K562 (cell line): ENCODE results near the gene NSG2.

Experiments
- HDAC2 ChIP-seq: fragments of 450-650 bp; IDR thresholded peaks from 2 replicates; pipeline ENCODE4 v1.6.1; 2016; ENCODE audit warnings: mild to moderate bottlenecking
- HEY1 ChIP-seq: fragments of 250-450 bp; sonication (Bioruptor Pico); IDR thresholded peaks from 2 replicates; pipeline ENCODE4 v1.5.0; 2020; ENCODE audit warnings: mild to moderate bottlenecking, moderate library complexity, borderline replicate concordance
- JUNB ChIP-seq: fragments of 450-650 bp; formaldehyde crosslinking; conservative IDR thresholded peaks from 2 replicates; pipeline ENCODE4 v1.4.0; 2020; ENCODE audit warnings: mild to moderate bottlenecking
- KLF6 ChIP-seq: fragments of 250-450 bp; sonication (Bioruptor Pico); IDR thresholded peaks from 2 replicates; pipeline ENCODE4 v1.4.0; 2020; ENCODE audit warnings: mild to moderate bottlenecking, moderate library complexity, borderline replicate concordance
- MYNN ChIP-seq, 2 experiments: sonication (generic); formaldehyde crosslinking in 1 of 2; IDR thresholded peaks; 2 replicates each; pipeline versions ENCODE4 v1.5.0 to v1.6.1; 2016 to 2020; ENCODE audit warnings: antibody characterized with exemption in 1 of 2, missing genetic modification reagents in 1 of 2
- ZBTB26 ChIP-seq: fragments of 450-650 bp; formaldehyde crosslinking; IDR thresholded peaks from 2 replicates; pipeline ENCODE4 v1.4.0; 2022; ENCODE audit warnings: missing genetic modification characterization
- ZNF184 ChIP-seq: sonication (generic); formaldehyde crosslinking; IDR thresholded peaks from 2 replicates; pipeline ENCODE4 v1.5.0; 2020; ENCODE audit warnings: missing genetic modification reagents
- ZNF639 ChIP-seq, 2 experiments: fragments of 200-800 bp in 1 of 2; sonication (Bioruptor generic) in 1 of 2; sonication (generic) in 1 of 2; formaldehyde crosslinking in 1 of 2; IDR thresholded peaks in 1 of 2; conservative IDR thresholded peaks in 1 of 2; 2 replicates each; pipeline versions ENCODE4 v1.5.0 to v1.6.1; 2016 to 2020; ENCODE audit warnings: missing compliant biosample characterization in 1 of 2, missing genetic modification characterization in 1 of 2, missing genetic modification reagents in 1 of 2
- ZNF644 ChIP-seq: fragments of 200-800 bp; sonication (Bioruptor generic); IDR thresholded peaks from 2 replicates; pipeline ENCODE4 v1.6.1; 2016; ENCODE audit warnings: low read depth, missing genetic modification characterization, missing compliant biosample characterization
- TF ChIP-seq, protein P1 (sequence below): sonication (generic); formaldehyde crosslinking; IDR thresholded peaks from 2 replicates; pipeline ENCODE4 v1.8.0; 2022; ENCODE audit warnings: mild to moderate bottlenecking, missing genetic modification reagents
- TF ChIP-seq, protein P2 (sequence below): fragments of 250-450 bp; sonication (Bioruptor Pico); IDR thresholded peaks from 2 replicates; pipeline ENCODE4 v1.5.0; 2022; ENCODE audit warnings: mild to moderate bottlenecking
- TF ChIP-seq, protein P3 (sequence below), 3 experiments: IDR thresholded peaks in 2 of 3; conservative IDR thresholded peaks in 1 of 3; 2 replicates each; pipeline ENCODE4 v1.5.1; 2011 to 2012; ENCODE audit warnings: low read length in 3 of 3, mild to moderate bottlenecking in 3 of 3, control low read depth in 2 of 3, improper control_type of control experiment in 1 of 3, inconsistent platforms in 1 of 3, low read depth in 1 of 3, mixed read lengths in 1 of 3, moderate library complexity in 1 of 3; ENCODE audit not compliant: insufficient read depth in 2 of 3
- TF ChIP-seq, protein P4 (sequence below): fragments of 450-650 bp; IDR thresholded peaks from 2 replicates; pipeline ENCODE4 v1.6.1; 2016; ENCODE audit warnings: low read depth

DNA sequence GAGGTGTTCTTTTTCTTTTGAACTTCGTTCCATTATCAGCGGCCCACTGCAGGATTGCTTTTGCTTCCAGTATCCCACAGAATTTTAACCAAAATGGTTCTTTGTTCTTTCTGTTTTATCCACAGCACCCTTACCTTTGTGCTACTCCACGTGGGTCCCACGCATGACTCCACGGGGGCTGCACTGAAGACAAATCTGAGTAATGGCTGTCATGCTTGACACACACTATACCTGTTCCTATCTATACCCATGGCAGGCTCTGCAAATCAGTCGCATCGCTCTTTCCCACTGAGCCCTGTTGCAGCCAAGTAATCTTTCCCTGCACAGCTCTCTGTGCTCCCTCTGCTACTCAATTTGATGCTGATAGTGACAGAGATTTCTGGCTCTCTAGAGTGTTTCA, 69.7 kb downstream of the NSG2 start:
- TF ChIP-seq, protein P1, sequence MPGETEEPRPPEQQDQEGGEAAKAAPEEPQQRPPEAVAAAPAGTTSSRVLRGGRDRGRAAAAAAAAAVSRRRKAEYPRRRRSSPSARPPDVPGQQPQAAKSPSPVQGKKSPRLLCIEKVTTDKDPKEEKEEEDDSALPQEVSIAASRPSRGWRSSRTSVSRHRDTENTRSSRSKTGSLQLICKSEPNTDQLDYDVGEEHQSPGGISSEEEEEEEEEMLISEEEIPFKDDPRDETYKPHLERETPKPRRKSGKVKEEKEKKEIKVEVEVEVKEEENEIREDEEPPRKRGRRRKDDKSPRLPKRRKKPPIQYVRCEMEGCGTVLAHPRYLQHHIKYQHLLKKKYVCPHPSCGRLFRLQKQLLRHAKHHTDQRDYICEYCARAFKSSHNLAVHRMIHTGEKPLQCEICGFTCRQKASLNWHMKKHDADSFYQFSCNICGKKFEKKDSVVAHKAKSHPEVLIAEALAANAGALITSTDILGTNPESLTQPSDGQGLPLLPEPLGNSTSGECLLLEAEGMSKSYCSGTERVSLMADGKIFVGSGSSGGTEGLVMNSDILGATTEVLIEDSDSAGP (CRISPR knock-in tag), result no peak
- TF ChIP-seq KLF6 (CRISPR knock-in tag) (no peak), MYNN (IDR thresholded peaks at IDR 0.05) (no peak), MYNN (CRISPR knock-in tag; IDR thresholded peaks at IDR 0.05) (no peak), ZNF644 (tag) (no peak), ZBTB26 (no peak), ZNF184 (CRISPR knock-in tag) (no peak), HDAC2 (no peak), HEY1 (CRISPR knock-in tag) (no peak), ZNF639 (CRISPR knock-in tag; conservative IDR thresholded peaks at IDR 0.05 in 1 of 2, IDR thresholded peaks at IDR 0.05 in 1 of 2) (no peak), JUNB (CRISPR knock-in tag) (no peak)
- TF ChIP-seq, protein P2, sequence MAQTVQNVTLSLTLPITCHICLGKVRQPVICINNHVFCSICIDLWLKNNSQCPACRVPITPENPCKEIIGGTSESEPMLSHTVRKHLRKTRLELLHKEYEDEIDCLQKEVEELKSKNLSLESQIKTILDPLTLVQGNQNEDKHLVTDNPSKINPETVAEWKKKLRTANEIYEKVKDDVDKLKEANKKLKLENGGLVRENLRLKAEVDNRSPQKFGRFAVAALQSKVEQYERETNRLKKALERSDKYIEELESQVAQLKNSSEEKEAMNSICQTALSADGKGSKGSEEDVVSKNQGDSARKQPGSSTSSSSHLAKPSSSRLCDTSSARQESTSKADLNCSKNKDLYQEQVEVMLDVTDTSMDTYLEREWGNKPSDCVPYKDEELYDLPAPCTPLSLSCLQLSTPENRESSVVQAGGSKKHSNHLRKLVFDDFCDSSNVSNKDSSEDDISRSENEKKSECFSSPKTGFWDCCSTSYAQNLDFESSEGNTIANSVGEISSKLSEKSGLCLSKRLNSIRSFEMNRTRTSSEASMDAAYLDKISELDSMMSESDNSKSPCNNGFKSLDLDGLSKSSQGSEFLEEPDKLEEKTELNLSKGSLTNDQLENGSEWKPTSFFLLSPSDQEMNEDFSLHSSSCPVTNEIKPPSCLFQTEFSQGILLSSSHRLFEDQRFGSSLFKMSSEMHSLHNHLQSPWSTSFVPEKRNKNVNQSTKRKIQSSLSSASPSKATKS (CRISPR knock-in tag), result no peak
- TF ChIP-seq, protein P3, sequence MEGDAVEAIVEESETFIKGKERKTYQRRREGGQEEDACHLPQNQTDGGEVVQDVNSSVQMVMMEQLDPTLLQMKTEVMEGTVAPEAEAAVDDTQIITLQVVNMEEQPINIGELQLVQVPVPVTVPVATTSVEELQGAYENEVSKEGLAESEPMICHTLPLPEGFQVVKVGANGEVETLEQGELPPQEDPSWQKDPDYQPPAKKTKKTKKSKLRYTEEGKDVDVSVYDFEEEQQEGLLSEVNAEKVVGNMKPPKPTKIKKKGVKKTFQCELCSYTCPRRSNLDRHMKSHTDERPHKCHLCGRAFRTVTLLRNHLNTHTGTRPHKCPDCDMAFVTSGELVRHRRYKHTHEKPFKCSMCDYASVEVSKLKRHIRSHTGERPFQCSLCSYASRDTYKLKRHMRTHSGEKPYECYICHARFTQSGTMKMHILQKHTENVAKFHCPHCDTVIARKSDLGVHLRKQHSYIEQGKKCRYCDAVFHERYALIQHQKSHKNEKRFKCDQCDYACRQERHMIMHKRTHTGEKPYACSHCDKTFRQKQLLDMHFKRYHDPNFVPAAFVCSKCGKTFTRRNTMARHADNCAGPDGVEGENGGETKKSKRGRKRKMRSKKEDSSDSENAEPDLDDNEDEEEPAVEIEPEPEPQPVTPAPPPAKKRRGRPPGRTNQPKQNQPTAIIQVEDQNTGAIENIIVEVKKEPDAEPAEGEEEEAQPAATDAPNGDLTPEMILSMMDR (IDR thresholded peaks at IDR 0.05 in 2 of 3, conservative IDR thresholded peaks at IDR 0.05 in 1 of 3; ENCODE audit: insufficient read depth in 2 of 3, low read depth in 1 of 3, low read length in 3 of 3), result no peak
- TF ChIP-seq, protein P4, sequence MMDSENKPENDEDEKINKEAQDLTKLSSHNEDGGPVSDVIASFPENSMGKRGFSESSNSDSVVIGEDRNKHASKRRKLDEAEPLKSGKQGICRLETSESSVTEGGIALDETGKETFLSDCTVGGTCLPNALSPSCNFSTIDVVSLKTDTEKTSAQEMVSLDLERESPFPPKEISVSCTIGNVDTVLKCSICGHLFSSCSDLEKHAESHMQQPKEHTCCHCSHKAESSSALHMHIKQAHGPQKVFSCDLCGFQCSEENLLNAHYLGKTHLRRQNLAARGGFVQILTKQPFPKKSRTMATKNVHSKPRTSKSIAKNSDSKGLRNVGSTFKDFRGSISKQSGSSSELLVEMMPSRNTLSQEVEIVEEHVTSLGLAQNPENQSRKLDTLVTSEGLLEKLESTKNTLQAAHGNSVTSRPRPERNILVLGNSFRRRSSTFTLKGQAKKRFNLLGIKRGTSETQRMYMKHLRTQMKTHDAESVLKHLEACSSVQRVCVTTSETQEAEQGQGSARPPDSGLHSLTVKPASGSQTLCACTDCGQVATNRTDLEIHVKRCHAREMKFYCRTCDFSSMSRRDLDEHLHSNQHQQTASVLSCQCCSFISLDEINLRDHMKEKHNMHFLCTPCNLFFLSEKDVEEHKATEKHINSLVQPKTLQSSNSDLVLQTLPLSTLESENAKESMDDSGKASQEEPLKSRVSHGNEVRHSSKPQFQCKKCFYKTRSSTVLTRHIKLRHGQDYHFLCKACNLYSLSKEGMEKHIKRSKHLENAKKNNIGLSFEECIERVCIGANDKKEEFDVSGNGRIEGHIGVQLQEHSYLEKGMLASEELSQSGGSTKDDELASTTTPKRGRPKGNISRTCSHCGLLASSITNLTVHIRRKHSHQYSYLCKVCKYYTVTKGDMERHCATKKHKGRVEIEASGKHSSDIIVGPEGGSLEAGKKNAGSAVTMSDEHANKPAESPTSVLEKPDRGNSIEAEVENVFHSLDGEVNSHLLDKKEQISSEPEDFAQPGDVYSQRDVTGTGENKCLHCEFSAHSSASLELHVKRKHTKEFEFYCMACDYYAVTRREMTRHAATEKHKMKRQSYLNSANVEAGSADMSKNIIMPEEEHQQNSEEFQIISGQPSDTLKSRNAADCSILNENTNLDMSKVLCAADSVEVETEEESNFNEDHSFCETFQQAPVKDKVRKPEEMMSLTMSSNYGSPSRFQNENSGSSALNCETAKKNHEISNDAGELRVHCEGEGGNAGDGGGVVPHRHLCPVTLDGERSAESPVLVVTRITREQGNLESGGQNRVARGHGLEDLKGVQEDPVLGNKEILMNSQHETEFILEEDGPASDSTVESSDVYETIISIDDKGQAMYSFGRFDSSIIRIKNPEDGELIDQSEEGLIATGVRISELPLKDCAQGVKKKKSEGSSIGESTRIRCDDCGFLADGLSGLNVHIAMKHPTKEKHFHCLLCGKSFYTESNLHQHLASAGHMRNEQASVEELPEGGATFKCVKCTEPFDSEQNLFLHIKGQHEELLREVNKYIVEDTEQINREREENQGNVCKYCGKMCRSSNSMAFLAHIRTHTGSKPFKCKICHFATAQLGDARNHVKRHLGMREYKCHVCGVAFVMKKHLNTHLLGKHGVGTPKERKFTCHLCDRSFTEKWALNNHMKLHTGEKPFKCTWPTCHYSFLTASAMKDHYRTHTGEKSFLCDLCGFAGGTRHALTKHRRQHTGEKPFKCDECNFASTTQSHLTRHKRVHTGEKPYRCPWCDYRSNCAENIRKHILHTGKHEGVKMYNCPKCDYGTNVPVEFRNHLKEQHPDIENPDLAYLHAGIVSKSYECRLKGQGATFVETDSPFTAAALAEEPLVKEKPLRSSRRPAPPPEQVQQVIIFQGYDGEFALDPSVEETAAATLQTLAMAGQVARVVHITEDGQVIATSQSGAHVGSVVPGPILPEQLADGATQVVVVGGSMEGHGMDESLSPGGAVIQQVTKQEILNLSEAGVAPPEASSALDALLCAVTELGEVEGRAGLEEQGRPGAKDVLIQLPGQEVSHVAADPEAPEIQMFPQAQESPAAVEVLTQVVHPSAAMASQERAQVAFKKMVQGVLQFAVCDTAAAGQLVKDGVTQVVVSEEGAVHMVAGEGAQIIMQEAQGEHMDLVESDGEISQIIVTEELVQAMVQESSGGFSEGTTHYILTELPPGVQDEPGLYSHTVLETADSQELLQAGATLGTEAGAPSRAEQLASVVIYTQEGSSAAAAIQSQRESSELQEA, result no peak
